ENCODE measurements around the gene TXNIP. TPM values are rescaled to one million over a fixed set of nuclear protein-coding genes. Genes with fewer than 3 reads are reported as not detected.
A peak's percentile ranks its signal among the peaks of the same experiment; 100 is the strongest.

The TXNIP gene
- total RNA-seq, 3 donors from 2014 or later (not counting 1 experiment from before 2014, with no cell fraction given): 984 to 1,724 (median 1,422) TPM

DNA sequence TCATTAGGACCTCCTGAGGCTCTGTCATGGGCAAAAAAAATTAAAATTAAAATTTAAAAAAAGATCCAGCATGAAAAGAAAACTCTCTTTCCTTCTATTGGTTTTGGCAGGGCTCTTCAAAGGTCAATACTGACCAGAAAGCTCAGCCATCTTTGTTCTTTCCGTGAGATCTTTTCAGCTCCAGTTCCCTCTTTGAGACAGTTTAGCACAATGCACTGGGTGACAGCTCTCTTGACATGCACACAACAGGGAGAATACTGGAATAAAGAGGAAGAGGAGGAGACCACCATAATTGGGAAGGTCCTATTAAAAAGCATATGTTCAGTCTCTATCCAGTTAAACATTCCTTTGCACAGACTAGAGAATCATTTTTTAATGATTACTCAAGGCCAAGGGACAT is 44.9 kb downstream of the TXNIP start:
- no peaks in the 10 kb centered on the region for H3K9me3 Mint-ChIP-seq
- no peaks in the 10 kb centered on the region for H3K9me3 ChIP-seq (ENCODE audit: control insufficient read depth, insufficient read depth, low read length)
- no peaks in the 10 kb centered on the region for H3K27me3 Mint-ChIP-seq (ENCODE audit: low read depth in 2 of 2)
- WGBS (ENCODE audit: insufficient coverage): 100% methylated on average over 1 of the region's 1 CpG
- H3K4me3 Mint-ChIP-seq: no peak overlapping the region
- H3K27ac Mint-ChIP-seq: no peak overlapping the region
- TF ChIP-seq, protein P1, sequence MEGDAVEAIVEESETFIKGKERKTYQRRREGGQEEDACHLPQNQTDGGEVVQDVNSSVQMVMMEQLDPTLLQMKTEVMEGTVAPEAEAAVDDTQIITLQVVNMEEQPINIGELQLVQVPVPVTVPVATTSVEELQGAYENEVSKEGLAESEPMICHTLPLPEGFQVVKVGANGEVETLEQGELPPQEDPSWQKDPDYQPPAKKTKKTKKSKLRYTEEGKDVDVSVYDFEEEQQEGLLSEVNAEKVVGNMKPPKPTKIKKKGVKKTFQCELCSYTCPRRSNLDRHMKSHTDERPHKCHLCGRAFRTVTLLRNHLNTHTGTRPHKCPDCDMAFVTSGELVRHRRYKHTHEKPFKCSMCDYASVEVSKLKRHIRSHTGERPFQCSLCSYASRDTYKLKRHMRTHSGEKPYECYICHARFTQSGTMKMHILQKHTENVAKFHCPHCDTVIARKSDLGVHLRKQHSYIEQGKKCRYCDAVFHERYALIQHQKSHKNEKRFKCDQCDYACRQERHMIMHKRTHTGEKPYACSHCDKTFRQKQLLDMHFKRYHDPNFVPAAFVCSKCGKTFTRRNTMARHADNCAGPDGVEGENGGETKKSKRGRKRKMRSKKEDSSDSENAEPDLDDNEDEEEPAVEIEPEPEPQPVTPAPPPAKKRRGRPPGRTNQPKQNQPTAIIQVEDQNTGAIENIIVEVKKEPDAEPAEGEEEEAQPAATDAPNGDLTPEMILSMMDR (IDR thresholded peaks at IDR 0.05): no peak
- intact Hi-C loops (cut with micrococcal nuclease): no loop called here
- peaks cover 10% of the 10 kb centered on the region for H3K36me3 ChIP-seq (ENCODE audit: control insufficient read depth, insufficient read depth, low read length)
- H3K4me3 ChIP-seq (ENCODE audit: low read length): no peak overlapping the region
- no peaks in the 10 kb centered on the region for H3K36me3 Mint-ChIP-seq
- peaks cover 12% of the 10 kb centered on the region for H3K4me1 ChIP-seq (ENCODE audit: control insufficient read depth, insufficient read depth, low read length)
- H3K27ac ChIP-seq (ENCODE audit: low read length): no peak overlapping the region
- ATAC-seq (no peak), DNase-seq (no peak)
- H3K4me1 Mint-ChIP-seq: peaks cover 42 to 72% of the 10 kb centered on the region in 2 donors
- H3K27me3 ChIP-seq (ENCODE audit: control insufficient read depth, insufficient read depth, low read length): no peaks in the 10 kb centered on the region

DNA sequence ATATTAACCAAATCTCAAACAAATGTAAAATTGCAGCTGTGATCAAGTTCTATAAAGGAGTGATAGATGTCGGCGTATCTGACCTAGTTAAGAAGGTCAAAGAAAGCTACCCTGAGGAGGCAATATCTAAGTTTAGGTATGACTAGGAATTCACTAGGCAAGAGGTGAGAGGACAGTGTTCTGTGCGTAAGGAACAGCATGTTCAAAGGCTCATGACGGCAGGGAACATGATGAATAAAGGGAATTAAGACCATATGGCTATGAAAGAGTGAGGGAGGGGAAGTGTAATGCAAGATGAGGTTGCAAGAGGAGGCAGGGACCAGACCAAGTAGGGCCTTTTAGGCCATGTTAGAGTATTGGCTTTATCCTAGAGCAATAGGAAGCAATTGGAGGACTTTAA is 47.2 kb downstream of the TXNIP start:
- Histone ChIP-seq H3K4me3 (ENCODE audit: low read length) (no peak overlapping the region), H3K9me3 (ENCODE audit: control insufficient read depth, insufficient read depth, low read length) (no peaks in the 10 kb centered on the region), H3K27me3 (ENCODE audit: control insufficient read depth, insufficient read depth, low read length) (no peaks in the 10 kb centered on the region), H3K27ac (ENCODE audit: low read length) (no peak overlapping the region), H3K36me3 (ENCODE audit: control insufficient read depth, insufficient read depth, low read length) (peaks cover 12% of the 10 kb centered on the region), H3K4me1 (ENCODE audit: control insufficient read depth, insufficient read depth, low read length) (peaks cover 9% of the 10 kb centered on the region)
- DNase-seq (no peak), ATAC-seq (no peak)
- 98% methylated on average over 4 of the region's 4 CpGs for WGBS (ENCODE audit: insufficient coverage)
- Mint-ChIP-seq H3K27me3 (ENCODE audit: low read depth in 2 of 2) (no peaks in the 10 kb centered on the region), H3K27ac (peak overlapping the region in 1 of 2 donors; percentile 7), H3K9me3 (no peaks in the 10 kb centered on the region), H3K4me1 (peaks cover 18 to 49% of the 10 kb centered on the region in 2 donors), H3K36me3 (no peaks in the 10 kb centered on the region), H3K4me3 (no peak overlapping the region)
- TF ChIP-seq, protein P1 (IDR thresholded peaks at IDR 0.05): no peak
- intact Hi-C loops (cut with micrococcal nuclease): no loop called here

DNA sequence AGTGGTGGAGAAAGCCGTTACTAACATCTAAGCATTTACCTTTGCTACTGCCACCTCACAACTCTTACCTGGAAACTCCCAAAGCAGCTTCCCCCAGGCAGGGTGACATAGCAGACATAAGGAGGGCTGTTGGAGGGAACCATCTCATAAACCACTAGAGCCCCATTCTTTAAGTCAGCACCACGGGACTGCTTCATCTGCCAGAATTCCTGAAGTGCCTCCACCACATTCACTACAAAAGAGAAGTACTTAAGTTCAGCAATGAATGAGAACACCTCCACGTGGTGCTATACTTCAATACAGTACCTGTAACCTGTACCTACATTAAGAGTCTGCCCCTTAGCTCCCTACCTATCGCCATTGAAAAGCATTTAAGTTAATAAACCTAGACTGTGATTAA is 48.8 kb downstream of the TXNIP start:
- ATAC-seq (no peak), DNase-seq (no peak)
- H3K36me3 ChIP-seq (ENCODE audit: control insufficient read depth, insufficient read depth, low read length): peaks cover 17% of the 10 kb centered on the region
- Mint-ChIP-seq H3K27ac (peak overlapping the region in 1 of 2 donors; percentile 50), H3K9me3 (no peaks in the 10 kb centered on the region), H3K27me3 (ENCODE audit: low read depth in 2 of 2) (no peaks in the 10 kb centered on the region), H3K4me1 (peaks cover 20 to 39% of the 10 kb centered on the region in 2 donors), H3K4me3 (no peak overlapping the region), H3K36me3 (peaks cover 7% of the 10 kb centered on the region)
- TF ChIP-seq, protein P1 (IDR thresholded peaks at IDR 0.05): no peak
- 96% methylated on average over 4 of the region's 4 CpGs for WGBS (ENCODE audit: insufficient coverage)
- intact Hi-C loops (cut with micrococcal nuclease): no loop called here
- H3K4me1 ChIP-seq (ENCODE audit: control insufficient read depth, insufficient read depth, low read length): peaks cover 9% of the 10 kb centered on the region
- H3K4me3 ChIP-seq (ENCODE audit: low read length): no peak overlapping the region
- H3K9me3 ChIP-seq (ENCODE audit: control insufficient read depth, insufficient read depth, low read length): no peaks in the 10 kb centered on the region
- H3K27me3 ChIP-seq (ENCODE audit: control insufficient read depth, insufficient read depth, low read length): no peaks in the 10 kb centered on the region
- H3K27ac ChIP-seq (ENCODE audit: low read length): no peak overlapping the region

DNA sequence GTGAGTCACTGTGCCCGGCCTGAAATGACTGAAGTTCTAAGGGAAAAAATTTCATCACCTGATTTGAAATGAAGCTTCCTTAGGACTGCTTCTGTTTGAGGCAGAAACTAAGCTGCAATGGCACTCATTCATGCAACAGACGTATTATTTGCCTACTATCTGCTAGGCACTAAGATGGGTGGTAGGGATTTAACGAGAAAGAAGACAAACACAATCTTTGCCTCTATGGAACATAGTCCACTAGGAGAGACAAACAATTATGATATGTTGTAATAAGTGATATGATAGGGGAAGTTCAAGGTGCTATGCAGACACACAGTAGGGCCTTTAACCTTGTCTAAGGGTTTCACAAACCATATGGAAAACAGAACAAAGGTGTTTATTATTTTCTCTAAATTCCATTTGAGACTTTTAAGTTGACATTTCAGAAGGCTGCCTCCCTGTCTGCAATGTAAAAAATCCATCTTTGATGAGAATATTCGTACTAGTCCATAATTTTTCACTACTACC is 49.8 kb downstream of the TXNIP start:
- TF ChIP-seq, protein P1 (IDR thresholded peaks at IDR 0.05): no peak
- H3K4me3 ChIP-seq (ENCODE audit: low read length): no peak overlapping the region
- Mint-ChIP-seq H3K27me3 (ENCODE audit: low read depth in 2 of 2) (no peaks in the 10 kb centered on the region), H3K27ac (no peak overlapping the region), H3K4me1 (peaks cover 14 to 36% of the 10 kb centered on the region in 2 donors), H3K36me3 (peaks cover 14% of the 10 kb centered on the region), H3K4me3 (no peak overlapping the region), H3K9me3 (no peaks in the 10 kb centered on the region)
- no peaks in the 10 kb centered on the region for H3K9me3 ChIP-seq (ENCODE audit: control insufficient read depth, insufficient read depth, low read length)
- H3K36me3 ChIP-seq (ENCODE audit: control insufficient read depth, insufficient read depth, low read length): peaks cover 24% of the 10 kb centered on the region
- ATAC-seq (no peak), DNase-seq (no peak)
- peaks cover 9% of the 10 kb centered on the region for H3K4me1 ChIP-seq (ENCODE audit: control insufficient read depth, insufficient read depth, low read length)
- H3K27ac ChIP-seq (ENCODE audit: low read length): no peak overlapping the region
- 100% methylated on average over 2 of the region's 4 CpGs for WGBS (ENCODE audit: insufficient coverage)
- H3K27me3 ChIP-seq (ENCODE audit: control insufficient read depth, insufficient read depth, low read length): no peaks in the 10 kb centered on the region
- intact Hi-C loops (cut with micrococcal nuclease): no loop called here

All from natural killer cell (primary cell).